ENCODE data around the gene UNC13B.

- no peak for TF ChIP-seq ZBTB44 (tag by site-specific recombination; IDR thresholded peaks at IDR 0.05)
- no peak for TF ChIP-seq CTCF (tag by site-specific recombination; IDR thresholded peaks at IDR 0.05)
- no peak for TF ChIP-seq ZBTB17 (tag by site-specific recombination; IDR thresholded peaks at IDR 0.05)
- TF ChIP-seq ZNF362 (tag by site-specific recombination; IDR thresholded peaks at IDR 0.05) = no peak
- no peak for TF ChIP-seq REST (tag by site-specific recombination; IDR thresholded peaks at IDR 0.05)
- TF ChIP-seq ATF2 (tag by site-specific recombination; IDR thresholded peaks at IDR 0.05; ENCODE audit: low read depth) = no peak
- TF ChIP-seq ZNF514 (tag by site-specific recombination; IDR thresholded peaks at IDR 0.05) = no peak
- TF ChIP-seq ZEB2 (tag by site-specific recombination; IDR thresholded peaks at IDR 0.05) = no peak
- no peak for TF ChIP-seq GLI2 (tag by site-specific recombination; IDR thresholded peaks at IDR 0.05; ENCODE audit: borderline replicate concordance, low read depth)
- no peak for TF ChIP-seq ZNF350 (tag by site-specific recombination; IDR thresholded peaks at IDR 0.05)
- no peak for TF ChIP-seq ZNF548 (tag by site-specific recombination; IDR thresholded peaks at IDR 0.05)
These were observed 146.5 kb downstream of the UNC13B start for GRCh38 chr9:35308316-35308715.
